Measurements from ENCODE around the gene VPS13C.
"Not testable (repeated sequence)": the region's sequence is repeated elsewhere in the genome, so short reads cannot be mapped to it uniquely, and the experiment has no call there.

Gene VPS13C

DNA sequence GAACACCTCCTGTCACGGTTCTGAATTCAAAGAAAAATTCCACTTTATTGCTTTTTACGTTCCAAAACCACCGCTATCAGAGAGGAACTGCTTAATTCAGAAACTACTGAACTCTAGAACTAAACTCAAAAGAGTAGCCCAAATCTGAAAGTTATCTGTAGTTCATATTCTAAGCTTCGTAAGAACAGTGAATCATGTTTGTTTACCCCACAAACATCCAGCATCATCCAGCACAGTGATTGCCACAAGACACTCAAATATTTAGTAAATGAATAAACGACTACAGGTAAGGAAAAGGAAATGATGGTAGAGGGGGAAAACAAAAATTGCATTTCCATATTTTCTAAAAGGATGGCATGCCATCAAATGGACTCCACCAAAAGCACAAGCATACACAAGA lies 32.3 kb downstream of the VPS13C start:
- DNase-seq: no peak

DNA sequence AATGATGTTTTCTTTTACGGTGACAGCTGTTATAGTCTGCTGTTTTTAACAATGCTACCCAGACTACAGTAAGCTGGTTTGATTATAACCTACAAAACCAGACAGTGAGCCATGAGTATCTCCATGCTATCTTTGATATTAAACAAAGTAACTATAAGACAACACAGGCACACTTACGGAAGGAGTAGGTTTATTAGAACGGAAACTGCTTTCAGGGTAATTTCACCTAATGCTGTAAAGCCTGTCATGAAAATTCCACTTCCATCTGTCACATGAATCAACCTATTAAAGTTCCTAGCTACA lies 33.0 kb downstream of the VPS13C start:
- DNase-seq: no peak

DNA sequence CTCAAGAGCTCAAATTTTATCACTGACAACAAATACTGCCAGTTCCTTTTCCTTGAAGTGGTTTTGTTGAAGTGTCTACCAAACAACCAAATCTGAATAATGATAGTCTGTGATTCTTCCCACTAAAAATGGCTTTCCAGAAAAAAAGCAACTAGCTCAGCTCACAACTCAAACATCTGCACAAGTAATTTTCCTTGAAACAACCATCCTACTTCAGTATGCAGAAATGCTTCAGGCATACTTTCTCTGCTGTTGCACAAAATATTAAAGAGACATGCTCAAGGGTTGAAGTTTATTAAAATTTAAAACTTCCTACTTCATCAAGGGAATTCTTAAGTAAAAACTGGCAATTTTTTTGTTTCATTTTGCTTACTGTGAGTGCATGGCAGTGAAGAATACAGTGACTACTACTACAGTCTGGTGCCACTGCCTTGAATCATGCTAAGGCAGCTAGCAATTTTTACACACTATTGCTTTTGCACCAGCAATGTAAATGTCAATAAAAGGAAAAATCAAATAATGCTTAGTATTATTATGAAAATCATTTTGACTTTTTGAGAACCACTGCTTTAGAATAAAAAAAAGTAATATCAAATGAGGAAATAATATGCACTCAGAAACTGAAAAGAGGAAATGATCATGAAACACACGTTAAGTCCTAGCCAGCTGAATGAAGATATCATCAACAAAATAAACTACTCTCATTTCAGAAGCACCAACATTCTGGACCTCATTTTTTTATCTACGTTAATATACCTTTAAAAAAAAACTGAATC lies 33.6 kb downstream of the VPS13C start:
- DNase-seq: peak; percentile 51

DNA sequence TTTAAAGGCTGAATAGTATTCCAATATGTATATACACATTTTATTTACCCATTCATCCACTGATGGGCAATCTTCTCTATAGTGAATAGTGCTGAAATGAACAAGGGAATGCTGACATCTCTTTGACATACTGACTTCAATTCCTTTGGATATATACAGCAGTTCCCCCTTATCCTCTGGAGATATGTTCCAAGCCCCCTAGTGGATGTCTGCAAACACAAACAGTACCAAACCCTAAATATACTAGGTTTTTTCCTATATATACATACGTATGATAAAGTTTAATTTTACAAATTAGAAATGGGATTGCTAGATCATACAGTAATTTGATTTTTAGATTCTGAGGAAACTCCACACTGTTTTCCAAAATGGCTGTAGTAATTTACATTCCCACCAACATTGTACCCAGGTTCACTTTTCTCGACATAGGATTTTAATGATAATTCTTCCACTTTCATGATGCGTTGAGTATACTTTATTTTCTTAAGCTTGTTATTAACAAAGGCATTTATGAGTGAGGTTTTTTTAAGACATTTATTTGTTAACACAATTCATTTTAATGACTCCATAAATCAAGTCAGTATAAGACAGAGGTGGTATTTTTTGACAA lies 38.2 kb downstream of the VPS13C start:
- peak; percentile 47 for DNase-seq

DNA sequence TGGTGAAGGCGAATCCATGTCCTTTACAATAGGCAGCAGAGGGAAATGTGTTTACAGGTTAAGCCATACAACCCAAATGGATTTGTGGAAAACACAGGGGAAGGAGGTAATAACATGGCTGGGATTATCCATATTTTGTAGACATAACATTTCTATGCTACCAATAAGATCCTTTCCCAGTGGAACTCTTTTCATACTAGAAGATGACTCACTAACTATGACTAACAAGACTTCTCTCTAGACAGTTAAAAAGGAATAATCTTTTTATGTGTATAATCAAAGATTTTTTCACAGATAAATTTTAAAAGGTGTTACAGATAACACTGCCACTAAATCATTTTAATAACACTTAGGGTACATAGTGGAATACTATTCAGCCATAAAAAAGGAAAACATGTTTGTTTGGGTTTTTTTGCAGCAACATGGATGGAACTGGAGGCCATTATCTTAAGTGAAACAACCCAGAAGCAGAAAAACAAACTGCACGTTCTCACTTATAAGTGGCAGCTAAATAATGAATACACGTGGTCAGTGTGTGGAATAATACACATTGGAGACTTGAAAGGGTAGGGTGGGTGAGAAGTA lies 39.6 kb downstream of the VPS13C start:
- no peak for DNase-seq

DNA sequence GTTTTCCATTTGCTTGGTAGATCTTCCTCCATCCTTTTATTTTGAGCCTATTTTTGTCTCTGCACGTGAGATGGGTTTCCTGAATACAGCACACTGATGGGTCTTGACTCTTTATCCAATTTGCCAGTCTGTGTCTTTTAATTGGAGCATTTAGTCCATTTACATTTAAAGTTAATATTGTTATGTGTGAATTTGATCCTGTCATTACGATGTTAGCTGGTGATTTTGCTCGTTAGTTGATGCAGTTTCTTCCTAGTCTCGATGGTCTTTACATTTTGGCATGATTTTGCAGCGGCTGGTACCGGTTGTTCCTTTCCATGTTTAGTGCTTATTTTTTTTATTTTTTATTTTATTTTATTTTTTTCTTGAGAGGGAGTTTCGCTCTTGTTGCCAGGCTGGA lies 54.9 kb downstream of the VPS13C start:
- not testable (repeated sequence) for DNase-seq

DNA sequence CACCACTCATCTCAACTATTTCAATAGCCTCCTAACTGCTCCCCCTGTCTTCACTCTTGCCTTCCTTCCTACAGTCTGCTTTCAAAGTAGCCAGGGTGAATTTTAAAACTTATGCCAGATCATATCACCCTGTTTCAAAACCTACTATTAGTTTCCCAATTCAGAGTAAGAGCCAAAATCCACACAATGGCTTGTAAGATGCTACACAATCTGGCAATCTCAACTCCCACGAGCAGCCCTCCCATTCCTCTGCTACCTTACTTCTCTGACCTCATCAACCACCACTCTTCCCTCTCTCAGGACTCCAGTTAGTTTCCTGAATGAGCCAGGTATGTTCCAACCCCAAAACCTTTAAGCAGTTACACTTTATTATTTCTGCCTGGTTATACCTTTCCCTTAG lies 62.5 kb downstream of the VPS13C start:
- no peak for DNase-seq

DNA sequence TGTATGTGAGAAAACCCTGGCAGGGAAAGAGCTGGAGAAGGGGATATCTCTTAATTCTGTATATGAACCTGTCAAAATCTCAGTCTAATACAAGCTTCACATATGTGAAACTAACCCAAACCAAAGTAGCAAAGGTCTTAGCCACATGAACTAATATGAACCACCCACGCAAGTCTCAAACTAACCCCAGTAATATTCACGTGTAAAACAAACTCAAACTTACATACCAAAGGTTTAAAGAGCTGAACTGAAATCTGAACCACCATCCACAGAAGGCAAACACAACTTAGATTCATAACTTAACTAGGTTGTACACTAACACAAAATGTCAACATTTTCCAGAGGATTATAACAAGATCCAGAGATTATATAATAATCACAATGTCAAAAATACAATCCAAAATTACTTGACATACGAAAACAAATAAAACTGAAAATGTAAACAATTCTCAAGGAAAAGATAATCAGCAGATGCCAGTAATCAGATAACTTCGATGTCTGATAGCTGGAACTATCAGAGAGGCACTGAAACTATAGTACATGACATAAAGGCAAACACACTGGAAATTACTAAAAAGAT lies 64.1 kb downstream of the VPS13C start:
- DNase-seq: no peak

DNA sequence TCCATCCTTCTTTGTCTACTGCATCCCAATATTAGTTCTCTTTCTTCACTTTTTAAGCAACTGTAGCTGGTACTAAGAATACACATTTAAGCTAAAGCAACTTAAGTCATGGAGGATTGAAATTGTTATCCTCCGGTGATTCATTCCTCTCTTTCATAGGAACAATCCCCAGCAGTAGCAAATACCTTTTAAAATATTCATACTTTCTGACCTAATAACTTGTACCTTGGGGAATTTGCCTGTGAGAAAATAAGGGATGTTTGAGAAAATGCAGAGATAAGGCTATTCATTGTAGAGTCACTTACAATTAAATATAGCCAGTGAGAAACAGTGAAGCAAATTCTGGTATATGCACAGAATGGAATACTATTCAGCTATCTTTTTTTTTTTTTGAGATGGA lies 66.0 kb downstream of the VPS13C start:
- DNase-seq: no peak

DNA sequence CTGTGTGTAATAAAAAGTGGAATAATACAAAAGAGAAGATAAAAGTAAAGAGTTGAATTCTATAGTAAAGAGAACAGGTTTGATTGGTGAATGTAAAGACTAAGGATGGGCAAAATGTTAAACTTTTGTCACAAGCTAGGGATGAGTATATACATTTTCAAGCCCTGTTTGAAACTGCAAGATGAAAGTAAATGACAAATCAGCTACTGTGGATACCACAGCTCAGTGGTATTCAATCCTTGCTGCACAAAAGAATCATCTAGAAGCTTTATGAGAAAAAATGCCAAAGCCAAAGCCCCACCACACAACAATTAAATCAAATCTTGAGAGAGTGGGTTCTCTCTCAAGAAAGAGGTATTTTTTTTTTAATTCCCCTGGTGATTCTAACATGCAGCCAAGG lies 67.7 kb downstream of the VPS13C start:
- DNase-seq: no peak

DNA sequence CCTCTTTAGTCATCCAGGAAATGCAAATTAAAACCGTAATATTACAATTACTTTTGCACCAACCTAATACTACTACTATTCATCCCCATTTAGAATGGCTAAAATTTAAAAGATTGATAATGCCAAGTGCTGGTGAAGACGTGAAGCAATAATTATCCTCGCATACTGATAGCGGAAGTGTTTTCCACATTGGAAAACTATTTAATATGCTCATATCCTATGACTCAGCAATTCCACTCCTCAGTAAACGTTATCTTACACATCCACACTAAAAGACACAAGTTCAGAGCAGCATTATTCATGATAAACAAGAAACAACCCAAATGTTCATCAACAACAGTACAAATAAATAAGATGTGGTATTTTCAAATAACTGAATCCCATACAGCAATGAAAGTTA lies 70.6 kb downstream of the VPS13C start:
- no peak for DNase-seq

DNA sequence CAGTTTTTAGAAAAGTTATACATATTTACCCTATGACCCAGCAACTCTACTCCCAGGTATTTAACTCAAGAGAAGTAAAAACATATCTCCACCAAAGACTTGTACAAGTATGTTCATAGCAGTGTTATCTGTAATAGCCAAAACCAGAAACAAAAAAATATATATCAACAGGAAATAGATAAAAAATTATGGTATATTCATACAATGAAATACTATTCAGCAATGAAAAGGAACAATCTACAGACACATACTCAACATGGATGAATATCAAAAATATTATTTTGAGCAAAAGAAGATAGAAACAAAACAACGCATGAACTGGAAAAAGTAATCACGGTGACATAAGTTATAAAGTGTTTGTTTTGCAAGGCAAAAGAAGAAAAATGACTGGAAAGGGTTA lies 72.4 kb downstream of the VPS13C start:
- DNase-seq: no peak

DNA sequence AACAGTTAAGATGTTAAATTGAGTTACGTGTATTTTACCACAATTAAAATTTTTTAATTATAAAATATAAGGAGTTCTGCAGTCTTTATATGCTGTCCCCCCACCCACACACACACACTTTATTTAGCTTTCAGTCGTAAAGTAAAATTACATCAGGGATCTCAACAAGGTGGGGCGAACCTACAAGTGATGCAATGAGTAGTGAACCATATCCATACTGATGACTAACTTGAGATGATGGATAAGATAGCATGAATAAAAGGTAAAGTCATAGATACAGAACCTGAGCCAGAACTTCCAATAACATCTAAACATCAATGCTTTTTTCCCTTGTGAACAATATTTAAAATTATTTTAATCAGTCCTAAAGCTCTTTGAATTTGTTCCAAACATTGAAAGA lies 77.2 kb downstream of the VPS13C start:
- no peak for DNase-seq

DNA sequence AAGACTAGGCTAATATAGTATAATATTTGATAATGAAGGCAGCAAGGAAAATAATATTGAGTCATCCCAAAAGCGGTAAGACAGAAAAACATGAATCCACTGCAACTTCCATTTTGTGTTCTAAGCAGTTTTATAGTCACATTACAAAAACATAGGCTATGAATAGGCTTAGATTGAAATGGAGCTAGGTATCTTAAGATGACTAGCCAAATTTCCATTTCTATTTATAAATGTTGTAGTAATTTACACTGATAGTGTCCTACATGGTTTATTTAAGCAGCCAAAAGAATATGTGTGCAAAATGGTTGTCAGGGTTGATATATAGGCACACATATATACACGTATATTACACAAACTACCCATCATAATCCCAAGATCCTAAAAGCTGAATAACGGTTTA lies 82.0 kb downstream of the VPS13C start:
- no peak for DNase-seq

DNA sequence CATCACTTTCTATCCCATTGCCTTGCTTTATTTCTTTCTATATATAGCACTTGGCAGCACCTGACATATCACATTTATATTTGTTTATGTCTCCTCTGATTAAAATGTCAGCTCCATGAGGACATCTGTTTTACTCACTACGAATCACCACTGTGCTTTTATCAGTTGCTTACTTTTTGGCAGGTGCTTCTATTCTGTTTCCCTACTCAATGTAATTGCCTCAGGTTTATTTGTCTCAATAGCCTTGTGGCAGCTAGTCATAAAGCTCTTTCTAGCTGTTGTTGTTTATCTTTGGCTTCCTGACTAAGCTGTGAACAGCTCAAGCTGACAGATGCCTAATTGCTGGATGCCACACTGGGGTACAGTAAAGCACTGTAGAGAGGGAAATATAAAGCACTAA lies 85.5 kb downstream of the VPS13C start:
- DNase-seq: no peak

DNA sequence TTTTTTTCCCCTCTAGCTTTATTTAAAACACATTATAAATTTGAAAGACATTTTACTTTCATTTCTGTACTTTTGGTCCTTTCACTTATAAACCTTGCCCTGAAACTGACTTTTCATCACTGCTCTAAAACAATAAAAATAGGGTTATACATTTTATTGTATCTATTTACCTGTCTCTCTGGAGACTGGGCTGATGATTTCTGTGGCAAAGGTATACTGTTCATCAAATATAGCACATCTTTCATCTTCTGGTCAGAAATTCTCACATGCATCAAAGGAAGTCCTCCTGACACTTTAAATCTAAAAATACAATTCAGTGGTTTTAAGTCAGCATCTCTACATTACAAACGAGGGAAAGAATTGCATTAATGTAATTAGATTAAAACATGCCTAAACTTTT lies 86.1 kb downstream of the VPS13C start:
- DNase-seq: no peak

DNA sequence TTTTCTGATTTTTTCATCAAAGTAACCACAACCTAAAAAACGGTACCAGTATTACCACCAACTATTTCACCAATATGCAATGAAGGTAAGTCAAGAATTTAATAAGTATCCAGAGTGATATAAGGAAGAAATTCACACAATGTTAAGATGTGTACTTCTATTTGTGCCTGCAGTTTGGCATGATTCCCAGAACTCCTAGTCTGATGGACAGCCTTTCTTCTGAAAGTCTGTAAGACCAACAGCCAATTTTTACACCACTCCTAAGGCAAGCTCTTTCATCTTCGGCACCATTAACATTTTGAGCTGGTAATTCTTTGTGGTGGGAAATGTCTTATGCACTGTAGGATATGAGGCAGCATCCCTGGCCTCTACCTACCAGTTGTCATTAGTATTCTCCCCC lies 108.3 kb downstream of the VPS13C start:
- DNase-seq: no peak

DNA sequence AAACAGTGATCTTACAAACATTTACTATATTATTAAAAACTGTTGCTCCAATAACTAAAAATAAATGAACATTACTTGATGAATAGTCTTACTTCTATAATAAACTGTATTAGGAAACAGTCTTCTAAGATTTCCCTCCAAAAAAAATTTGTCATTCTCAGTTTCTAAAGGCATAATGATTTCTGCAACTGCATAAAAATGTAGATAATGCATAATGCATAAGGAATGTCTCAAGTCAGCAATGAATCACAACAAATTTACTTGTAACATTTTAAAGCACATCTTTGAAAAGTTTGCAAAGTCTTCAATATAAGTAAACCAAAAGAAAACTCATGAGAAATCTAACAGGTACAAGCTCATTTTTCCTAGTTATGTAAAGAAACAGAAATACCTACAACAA lies 113.5 kb downstream of the VPS13C start:
- DNase-seq: no peak

DNA sequence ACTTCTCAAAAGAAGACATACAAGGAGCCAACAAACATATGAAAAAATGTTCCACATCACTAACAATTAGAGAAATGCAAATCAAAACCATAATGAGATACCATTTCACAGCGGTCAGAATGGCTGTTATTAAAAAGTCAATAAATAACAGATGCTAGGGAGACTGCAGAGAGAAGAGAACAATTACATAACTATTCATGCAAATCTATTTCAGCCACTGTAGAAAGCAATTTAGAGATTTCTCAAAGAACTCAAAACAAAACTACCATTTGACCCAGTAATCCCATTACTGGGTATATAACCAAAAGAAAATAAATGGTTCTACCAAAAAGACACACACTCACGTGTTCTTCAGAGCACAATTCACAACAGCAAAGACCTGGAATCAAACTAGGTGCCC lies 116.3 kb downstream of the VPS13C start:
- DNase-seq: no peak

DNA sequence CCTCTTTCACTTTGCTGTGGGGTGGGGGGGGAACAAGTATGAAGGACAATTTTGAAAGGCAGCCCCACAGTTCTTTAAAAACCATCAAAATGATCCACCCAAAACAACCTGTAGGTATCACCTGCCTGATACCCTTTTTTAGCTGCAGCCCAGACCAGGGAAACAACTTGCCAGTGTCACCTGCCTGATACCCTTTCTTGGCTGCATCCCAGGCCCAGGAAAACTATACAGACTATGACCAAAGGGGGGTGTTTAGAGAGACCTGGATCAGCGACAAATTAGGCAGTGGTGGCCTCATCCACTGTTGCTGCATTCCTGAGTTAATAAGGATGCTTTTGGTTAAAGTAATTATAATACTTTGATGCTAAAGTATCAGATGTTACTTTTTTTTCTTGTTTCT lies 122.0 kb downstream of the VPS13C start:
- DNase-seq: no peak

DNA sequence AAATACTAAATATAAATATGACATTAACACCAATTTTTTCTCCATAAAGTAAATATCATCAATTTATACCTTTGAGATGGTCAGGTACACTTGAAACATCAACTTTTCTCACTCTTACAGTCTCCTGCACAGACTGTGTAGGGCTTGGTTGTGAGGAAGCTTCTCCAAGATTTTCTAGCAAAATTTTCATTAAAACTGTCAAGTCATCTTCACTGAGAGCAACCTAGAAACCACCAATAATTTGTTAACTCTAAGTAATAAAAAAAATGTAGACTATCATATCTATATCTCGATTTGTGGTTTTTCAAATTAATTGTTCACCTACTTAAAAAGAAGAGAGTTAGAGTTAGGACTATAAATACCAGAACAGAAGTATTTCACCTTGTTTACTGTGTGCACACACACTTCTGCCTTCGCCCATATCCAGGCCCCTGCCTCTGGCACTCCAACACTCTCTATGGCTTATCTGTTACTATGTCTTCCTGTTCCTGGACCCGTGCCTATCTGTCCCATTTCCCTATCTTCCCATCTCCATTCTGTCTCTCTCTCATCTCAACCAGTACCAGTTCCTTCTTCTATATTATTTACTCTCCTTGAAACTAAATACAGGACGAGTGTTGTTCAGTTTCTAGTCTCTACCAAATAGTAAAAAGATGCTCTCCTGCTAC lies 123.6 kb downstream of the VPS13C start:
- no peak for DNase-seq

DNA sequence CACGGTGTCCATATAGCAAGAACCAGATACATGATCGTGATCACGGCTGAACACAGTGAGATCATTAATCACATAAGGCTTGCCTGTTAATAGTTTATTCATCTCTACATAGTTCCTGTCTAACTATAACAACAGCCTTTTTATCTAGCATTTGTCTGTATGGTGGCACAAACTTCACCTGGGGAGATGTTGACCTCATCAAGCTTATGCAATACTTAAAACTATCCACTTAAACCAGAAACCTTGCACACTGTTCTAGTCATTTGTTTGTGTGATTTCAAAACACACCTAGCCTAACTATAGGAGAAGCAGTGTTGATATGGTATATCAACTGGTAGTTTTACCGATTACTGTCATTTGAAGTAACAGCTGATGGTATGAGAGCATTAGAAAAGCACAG lies 124.8 kb downstream of the VPS13C start:
- DNase-seq: no peak

DNA sequence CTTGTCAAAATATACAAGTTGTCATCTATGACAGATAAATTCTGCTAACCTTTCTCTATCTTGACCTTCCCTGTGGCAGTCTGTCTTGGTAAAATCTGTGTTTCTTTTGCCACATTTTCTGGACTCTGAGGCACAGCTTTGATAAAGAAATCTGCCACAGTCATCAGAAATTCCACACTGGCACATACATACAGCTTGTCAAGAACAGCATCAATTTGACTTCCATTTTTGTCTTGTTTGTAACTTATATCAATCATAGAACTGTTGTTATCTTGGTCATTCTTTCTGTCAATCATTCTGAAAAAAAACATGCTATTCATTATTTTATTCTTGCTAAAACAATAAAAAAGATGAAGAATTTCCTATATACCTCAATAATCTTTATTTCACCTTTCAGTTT lies 130.8 kb downstream of the VPS13C start:
- no peak for DNase-seq

DNA sequence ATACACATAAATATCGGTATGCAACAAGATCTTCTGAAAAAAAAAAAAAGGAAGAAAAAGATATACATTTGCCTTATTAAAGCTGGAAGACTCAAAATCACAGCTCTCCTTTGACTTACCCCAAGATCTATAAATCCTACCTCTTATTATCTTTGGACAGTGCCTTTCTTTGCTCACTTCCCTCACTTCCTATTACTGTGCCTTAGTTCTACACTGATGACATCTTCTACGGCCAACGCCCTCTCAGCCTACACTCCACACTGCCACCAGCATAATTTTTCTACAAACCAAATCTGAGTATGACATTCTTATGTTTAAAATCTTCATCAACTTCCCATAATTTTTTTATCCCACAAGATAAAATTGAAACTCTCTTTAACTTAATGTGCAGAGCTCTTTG lies 137.1 kb downstream of the VPS13C start:
- no peak for DNase-seq
